Stimulated activated CD8-positive, alpha-beta memory T cell treated with anti-CD3 and anti-CD28 coated beads, Interleukin-15, amount 100 ng/mL, for 4 hours (primary cell): ENCODE data around the gene CENPO.

Source experiments
- DNase-seq, 2 donors: peaks; one replicate each; pipeline ENCODE4 v3.0.0-alpha.2; 2020; ENCODE audit warnings: low read depth in 2 of 2

The CENPO gene

DNA sequence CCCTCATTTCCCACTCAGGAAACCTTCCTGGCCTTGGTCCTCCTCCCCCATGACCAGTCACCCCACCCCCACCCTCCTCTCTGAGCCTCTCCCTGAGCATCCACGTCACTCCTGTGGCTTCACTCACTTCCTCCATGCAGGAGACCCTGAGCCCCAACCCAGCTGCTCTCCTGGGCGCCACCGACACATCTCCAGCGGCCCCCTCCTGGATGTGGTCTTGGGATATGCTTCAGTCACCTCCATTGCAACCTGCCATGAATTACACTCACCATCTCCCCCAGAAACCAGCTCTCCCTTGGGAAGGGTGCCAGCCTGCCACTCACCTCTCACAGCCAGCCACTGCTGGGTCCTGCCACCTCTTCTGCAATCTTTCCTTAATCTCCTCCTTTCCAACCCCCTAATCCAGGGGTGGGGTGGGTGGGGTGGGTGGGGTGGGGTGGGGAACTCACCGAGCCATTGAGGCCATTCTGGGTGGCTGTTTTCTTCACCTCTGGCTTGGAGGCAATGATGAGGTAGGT lies 44.8 kb downstream of the CENPO start:
- no peak for DNase-seq

DNA sequence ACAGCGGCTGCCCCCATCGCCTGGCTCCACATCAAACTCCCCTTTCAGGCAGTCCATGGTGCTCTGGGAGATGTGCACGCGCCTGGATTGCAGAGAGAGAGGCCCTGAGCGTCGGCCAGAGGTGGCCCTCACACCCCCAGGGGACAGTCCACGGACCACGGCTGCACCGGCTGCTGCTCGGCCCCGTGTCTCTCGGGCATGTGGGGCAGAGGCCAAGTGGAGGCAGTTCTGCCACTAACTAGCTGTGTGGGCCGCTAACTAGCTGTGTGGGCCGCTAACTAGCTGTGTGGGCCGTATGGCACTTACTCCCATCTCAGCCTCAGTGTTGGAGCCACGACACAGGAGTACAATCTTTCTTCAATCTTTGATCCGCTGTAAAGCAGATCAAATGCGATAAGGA lies 45.3 kb downstream of the CENPO start:
- no peak for DNase-seq

DNA sequence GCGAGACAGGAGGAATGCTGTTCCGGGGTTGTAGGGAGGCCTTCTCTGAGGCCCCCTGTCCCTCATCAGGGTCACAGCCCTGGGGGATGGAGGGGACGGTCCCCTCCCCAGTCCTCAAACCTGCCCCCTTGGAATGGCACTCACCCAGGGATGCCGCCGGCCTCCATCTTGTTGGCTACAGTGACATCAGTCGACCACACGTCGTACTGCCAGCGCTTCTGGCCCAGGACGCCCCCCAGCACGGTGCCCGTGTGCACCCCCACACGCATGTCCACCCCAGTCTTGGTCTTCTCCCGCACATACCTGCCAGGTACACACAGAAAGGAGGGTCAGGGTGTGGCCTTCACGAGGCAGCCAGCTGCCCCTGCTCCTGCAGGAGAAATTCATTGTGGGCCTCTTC lies 46.5 kb downstream of the CENPO start:
- no peak for DNase-seq

DNA sequence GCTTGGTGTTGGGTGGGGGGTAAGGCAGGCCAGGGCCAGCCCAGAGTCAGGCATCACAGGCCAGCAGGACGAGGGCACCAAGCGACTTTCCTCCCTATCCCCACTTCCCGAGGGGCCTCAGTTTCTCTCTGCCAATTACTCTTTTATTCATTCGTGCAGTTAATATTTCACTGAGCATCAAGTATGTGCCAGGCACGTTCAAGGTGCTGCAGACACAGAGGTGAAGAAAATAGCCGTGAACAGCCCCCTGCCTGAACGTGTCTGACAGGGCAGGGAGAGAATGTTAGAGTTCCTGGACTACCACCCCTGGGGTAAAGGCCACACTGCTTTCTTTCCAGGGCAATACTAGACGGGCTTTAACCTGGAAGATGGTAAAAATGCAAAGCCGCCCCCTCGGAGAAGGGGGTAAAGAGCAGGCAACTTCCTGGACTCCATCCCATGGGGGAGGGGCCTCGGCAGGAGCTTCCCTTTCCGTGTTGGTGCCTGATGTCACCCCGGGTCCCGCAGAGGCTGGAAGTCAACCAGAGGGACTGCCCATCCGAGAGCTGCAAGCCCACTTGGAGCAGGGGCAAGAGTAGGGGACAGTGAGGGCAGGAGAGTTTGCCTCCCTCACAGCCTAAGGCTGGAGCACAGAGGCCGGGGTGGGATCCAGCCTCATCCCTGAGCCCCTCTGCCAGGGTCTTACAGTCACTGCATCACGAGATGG lies 47.1 kb downstream of the CENPO start:
- DNase-seq, result no peak

DNA sequence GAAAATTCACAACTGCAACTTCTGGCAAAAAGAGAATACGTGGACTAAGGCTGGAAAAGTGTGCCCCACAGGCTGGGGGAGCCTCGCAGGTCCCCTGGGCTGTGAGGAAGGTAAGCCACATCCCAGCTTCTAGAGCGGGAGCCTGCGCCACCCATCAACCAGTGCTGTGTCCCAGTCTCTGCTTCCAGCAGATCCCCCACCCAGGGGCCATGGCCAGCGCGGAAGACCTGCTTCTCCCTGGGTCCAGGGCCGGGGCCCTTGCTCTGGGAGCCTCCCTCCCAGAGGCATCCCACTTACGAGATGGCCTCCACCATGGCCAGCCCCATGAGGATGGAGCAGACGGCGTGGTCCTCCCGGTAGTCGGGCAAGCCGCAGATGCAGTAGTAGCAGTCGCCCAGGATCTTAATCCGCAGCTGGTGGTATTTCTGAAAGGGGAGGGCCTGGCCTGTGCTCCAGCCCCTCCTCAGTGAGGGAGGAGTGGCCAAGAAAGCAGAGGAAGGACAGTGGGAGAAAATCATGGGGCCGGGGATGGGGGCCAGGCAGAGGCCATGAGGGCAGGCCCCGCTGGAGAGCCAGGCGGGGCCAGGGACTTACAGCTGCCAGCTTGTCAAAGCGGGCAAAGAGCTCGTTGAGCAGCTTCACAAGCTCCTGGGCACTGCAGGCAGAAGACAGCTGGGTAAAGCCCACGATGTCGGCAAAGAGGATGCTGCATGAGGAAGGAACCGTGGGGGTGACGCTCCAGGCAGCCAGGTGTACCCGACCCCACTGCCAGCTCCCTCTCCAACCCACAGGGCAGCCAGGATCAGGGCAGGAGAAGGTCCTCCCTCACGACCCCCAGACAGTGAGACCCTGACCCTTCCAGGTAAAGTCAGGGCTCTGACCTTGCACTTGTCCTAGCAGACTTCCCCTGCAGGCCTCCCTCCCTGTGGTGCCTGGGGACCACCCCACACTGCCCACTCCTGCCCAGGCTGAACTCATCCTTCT lies 48.0 kb downstream of the CENPO start:
- no peak for DNase-seq

DNA sequence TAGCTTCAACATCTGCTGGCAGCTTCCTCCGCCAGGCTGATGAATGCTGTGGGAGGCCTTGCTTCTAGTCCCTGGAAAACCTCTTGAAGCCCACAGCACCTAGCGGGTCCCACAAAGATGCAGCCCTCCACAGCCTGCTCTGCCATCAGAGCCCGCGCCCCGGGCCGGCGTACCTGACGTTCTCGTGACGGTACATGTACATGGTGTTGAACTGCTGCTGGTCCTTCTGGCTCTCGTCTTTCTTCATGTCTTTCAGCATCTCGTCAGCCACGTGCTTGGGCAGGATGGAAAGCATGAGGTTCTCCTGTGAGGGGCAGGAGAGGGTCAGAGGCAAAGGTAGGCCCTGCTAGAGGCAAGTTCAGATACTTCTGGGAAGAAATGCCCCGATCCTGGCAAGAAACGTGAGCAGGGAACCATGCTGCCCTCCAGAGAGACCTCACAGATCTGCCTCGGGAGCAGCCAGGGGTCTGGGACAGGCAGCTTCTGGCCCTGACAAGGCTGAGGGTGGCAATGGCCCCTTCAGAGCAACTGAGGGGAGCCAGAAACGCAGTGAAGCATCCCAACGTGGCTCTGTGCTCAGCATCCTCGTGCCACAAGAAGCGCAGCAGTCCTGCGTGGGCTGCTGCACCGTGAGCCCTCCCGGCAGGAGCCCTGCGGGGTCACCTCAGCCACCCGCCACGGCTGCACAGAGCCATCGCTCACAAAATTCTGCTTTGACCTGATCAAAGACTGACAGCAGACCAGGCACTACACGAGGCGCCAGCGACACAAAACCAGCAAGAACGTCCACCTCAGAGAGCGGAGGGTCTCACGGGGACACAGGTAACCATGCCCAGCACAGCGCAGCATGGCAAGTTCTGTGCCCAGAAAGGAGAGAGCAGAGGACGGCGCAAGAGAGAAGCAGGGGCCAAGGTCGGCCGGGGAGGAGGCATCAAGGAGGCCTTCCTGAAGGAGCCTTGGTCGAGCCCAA lies 49.1 kb downstream of the CENPO start:
- no peak for DNase-seq

DNA sequence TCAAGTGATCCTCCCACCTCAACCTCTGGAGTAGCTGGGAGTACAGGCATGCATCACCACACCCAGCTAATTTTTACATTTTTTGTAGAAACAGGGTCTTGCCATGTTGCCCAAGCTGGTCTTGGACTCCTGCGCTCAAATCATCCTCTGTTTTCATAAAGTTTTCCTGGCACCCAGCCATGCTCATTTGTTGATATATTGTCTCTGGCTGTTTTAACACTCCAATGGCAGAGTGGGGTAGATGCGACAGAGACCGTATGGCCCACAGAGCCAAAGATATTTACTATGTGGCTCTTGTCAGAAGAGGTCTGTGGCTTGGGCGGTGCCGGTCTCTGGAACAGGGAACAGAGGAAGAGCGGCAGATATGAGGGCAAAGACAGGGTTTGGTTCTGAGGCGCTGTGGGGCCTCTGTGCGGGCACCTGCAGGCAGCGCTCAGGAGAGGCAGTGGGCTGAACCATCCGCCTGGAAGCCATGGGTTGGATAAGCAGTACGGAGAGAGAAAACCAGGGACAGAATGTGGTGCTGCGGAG lies 50.2 kb downstream of the CENPO start:
- DNase-seq, result no peak

DNA sequence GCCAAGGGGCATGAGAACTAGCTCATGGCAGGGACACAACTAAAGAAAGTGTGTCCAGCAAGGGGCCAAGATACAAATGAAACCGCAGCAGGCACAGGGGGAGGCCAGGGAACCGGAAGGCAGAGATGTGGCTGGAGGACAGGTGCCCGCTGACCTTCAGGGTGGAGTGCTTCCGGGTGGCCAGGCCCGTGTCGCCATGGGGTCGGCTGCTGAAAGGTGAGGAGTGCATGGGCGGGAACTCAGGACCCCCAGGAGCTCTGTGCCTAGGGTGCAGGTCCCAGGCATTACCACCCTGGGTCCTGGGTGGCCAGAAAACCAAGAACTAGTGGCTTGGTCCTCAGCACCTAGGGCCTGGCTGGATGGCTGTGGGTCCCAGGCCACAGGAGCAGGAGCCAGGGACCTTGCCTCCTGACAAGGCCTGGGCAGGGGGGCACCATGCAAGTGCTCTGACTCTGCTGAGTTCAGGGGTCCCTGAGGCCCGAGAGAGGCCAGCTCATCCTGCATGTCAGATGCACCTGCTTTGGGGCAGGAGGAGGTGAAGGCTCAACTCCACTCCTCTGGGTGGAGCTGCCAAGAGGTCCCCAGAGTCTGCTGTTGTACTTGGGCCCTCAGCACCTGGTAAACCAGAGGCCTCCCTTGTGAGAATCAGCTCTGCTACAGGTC lies 50.9 kb downstream of the CENPO start:
- no peak for DNase-seq

DNA sequence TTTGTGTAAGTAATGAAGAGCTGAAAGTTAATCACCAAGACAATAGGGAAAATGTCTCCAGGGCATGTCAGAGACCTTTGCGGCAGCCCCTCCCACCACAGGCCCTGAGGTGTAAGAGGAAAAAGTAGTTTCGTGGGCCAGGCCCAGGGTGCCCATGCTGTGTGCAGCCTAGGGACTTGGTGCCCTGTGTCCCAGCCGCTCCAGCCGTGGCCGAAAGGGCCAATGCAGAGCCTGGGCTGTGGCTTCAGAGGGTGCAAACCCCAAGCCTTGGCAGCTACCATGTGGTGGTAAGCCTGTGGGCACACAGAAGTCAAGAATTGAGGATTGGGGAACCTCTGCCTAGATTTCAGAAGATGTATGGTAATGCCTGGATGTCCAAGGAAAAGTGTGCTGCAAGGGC lies 52.5 kb downstream of the CENPO start:
- no peak for DNase-seq

DNA sequence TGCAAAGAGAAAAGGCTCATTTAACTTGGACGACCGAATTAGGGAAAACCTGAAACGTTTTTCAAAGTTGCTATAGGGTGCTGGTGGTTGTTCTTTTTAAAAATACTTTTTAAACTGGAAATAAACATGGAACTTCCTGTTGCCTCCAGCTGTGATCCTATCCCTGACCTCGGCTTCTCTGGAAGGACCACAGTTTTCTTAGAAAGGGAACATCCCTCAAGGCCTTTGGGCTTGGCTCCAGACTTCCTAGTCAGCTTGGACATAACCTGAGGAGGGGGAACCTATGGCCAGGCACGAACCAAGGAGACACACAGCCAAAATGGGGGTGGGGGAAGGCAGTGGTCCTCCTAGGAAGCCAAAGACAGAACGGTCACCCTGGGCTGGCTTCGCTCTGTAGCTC lies 57.7 kb downstream of the CENPO start:
- no peak for DNase-seq

DNA sequence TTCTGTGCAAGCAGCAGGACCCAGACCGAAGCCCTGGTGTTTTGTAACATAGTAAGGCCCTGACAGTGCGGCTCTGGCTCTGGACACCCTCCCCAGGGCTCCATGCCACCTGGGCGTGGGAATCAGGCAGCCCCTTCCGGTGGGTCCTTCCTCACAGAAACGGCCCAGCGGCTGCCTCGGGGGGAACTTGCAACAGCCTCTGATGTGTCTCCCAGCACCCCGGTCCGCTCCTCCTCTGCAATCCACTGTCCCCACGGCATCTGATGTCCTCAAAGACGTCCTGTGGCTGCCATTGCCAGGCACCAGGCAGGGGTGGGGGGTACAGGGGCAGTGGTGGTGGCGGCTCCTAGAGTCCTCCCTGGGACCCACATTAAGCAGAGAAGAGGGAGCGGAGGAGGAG lies 58.8 kb downstream of the CENPO start:
- DNase-seq, result no peak

DNA sequence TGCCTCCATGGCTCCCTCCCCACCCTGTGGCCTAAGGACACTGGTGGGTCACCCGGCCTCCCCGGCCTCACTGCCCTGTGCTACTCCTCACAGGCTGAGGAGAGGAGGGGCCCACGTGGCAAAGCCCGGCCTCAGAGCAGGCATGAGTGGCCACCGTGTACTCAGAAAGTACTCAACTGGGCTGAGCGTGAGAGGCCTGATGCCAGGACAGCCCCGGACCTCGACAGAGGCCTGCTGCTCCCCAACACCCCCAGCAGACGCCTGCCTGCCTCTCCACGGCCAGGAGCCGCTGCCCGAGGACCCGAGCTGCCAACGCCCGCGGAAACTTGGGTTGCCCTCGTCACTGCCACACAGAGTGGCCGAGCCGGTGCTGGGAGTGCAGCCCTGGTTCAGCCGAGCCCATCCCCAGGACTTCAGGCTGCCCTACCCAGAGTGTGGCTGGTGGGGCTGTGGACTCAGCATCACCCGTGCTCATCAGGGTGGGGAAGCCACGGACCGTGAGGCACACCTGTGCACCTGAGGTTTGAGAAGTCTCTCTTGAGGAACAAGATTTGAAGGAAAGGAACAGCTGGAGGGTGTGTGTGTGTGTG lies 59.3 kb downstream of the CENPO start:
- DNase-seq, result no peak

DNA sequence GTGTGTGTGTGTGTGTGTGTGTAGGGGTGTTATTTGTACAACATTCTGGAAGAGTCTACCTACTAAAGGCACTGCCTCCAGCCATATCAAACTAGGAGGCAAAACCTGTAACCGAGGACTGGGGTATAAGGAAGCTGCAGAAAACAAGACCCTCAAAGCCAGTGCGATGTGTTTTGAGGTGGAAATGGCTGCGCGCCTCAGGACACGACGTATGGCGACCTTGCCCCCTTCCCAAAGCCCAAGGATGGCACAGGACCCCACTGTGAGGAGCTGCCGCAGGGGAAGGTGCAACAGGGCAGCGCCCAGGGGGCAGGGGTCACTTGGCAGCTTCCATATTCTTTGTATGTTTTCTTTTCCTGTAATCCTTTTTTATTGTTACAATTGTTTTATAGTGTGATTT lies 59.8 kb downstream of the CENPO start:
- no peak for DNase-seq

DNA sequence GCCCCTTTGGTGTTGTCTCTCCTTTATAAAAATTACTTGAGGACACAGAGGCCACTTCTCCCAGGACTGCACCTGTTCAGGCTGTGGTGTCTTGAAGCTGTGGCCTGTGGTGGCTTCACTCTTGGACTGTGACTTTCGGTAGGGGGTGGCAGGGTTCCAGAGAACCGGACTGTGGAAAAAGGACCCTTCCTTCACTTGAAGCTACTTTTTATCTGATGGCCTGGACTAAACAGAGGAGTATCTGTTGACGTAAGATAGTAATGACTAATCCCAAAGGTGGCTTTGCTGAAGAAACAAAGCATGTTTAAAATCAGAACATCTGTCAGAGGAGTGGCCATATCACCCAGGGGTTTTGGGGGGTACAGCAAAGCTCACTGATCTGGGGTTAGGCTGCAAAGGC lies 60.8 kb downstream of the CENPO start:
- DNase-seq, result no peak

DNA sequence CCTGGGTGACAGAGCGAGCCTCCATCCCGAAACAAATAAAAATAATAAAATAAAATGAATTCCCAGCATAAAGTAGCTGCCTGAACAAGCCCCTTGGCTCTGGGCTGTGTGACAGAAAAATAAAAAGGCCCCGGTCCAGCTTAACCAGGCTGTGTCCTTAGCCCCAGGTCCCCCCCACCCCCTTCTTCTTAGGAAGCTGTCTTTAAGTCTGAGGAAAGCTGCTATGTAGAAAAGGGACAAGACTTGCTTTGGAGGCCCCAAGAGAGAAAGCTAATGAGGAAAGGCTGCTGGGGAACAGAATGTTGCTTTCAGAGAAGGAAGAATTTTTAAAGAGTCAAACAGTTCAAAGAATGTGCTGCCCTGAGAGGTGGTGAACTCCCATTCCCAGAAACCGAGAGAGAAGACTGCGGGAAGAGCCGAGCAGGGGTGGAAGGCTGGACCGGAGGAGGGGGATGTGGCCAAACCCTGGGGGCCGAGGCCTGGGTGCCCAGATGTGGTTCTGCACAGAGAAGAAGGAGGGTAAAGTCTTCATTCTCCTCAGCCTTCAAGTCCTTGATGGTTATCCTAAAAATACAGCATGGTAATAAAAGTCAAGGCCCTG lies 61.9 kb downstream of the CENPO start:
- DNase-seq, result no peak

DNA sequence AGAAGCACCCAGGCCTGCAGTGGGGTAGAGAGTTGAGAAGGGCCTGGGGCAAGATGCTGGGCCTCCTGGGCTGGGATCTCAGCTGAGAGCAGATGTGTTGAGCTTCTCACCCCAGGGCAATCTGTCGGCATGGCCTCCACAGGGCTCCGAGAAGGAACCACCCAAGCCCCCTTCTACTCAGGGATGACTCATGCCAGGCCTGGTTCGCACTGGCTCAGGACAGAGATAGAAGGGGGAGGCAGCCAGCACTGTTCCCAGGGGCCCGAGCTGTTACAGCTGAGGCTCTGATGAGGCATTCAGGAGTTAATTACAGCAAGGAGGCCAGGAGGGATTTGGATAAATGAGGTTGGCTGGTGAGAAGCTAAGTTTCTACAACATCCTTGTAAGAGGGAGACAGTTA lies 62.5 kb downstream of the CENPO start:
- DNase-seq, result no peak

DNA sequence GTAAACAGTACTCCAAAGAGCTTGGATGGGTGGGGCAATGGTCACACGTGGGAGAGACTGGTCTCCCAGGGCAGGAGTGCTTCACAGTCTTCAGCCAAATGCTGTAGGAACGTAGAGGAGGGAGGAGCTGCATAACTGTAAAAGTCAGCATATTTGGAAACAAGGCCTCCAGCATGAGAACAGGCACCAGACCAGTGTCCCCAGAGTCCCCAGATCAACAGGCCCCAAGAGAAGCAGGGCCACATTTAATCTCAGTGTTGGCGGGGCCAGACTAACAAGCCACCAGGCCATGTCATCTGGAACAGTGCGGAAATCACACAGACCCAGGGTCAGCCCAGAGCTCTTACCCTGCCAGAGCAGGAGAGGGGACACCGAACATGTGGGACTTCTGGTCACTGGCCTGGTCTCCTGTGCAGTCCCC lies 63.6 kb downstream of the CENPO start:
- no peak for DNase-seq

DNA sequence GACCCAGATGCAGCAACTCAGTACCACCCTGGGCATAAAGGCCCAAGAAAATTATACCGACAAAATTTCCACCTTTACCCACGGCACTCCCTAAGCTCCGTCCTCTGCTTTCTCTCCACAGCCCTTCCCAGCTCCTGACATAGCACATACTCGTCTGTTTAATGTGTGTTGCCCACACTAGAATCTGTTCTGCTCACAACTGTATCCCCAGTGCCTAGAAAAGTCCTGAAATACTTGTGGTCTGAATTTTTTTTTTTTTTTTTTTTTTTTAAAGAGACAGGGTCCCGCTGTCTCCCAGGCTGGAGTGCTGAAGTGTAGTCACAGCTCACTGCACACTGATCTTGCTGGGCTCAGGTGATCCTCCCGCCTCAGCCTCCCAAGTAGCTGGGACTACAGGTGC lies 64.5 kb downstream of the CENPO start:
- DNase-seq, result no peak

DNA sequence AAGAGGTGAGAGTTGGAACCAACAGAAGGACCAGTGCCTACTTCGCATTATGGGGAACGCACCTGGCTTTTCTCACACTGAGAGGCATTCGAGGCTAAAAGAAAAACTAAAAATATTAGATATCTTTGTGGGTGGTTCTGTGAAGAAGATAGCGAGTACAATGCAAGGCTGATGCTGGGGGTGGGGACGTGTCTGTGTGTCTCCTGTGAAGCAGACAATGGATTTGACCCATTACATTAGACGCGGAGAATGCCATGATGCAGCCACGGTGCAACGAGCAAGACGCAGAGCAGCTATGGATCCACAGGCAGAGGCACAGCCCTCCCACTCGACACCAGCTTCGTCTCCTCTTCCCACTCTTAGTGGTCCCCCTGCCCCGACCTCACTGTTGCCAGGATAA lies 65.8 kb downstream of the CENPO start:
- DNase-seq, result no peak

DNA sequence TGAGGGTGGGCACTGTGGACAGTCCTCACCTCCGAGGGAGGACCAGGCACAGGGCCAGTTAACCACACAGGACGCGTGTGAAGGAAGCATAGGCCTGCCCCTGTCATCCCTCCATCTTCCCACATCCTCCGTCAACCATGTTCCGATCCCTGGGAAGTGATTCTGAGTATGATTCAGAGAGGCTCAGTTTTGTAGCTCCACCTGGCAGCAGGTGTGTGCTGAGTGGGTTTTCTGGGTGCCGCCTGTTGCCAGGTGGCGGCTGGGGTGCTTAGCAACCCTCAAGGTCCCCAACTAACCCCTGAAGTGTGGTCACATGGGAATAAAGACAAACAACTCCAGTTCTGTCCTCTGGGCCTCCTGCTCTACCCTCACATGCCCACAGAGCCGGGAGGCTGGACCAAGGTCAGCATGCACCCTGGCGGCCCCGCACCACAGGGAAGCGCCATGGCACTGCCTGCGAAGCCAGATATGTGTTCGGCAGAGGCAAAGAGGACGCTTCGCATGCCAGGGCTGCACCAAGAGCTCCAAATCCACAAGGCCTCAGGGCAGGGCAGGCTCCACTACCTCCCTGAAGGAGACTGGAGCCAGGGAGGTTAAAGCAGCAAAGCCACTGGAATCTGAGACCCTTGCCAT lies 66.9 kb downstream of the CENPO start:
- no peak for DNase-seq
